ENCODE data around the gene GNL1.
A peak's percentile ranks its signal among the peaks of the same experiment; 100 is the strongest.
"Not testable (repeated sequence)": the region's sequence is repeated elsewhere in the genome, so short reads cannot be mapped to it uniquely, and the experiment has no call there.

Gene GNL1

DNA sequence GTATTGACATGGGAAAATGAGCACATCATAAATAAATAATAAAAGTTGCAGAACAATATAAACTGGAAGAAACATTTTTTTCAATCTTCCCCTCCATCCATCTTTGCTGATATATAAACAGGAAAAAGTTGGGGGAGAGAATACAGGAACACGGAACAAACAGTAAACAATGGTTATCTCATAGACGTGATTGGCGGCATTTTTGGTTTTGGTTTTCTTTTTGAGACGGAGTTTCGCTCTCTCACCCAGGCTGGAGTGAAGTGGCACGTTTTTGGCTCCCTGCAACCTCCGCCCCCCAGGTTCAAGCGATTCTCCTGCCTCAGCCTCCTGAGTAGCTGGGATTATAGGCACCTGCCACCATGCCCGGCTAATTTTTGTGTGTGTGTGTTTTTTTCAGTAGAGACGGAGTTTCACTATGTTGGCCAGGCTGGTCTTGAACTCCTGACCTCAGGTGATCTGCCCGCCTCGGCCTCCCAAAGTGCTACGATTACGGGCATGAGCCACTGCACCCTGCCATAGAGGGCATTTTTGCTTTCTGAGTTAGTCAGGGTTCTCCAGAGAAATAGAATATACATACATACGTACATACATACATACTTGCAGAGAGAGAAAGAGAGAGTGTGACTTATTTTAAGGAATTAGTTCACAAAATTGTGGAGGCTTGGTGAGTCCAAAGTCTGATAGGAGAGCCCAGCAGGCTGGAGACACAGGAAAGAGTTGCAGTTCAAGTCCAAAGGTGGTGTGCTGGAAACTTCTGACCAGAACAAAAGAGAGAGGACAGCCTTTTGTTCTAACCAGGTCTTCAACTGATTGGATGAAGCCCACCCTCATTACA lies 22.6 kb downstream of the GNL1 start:
- no peak for DNase-seq (ENCODE audit: low read depth in 3 of 3)

DNA sequence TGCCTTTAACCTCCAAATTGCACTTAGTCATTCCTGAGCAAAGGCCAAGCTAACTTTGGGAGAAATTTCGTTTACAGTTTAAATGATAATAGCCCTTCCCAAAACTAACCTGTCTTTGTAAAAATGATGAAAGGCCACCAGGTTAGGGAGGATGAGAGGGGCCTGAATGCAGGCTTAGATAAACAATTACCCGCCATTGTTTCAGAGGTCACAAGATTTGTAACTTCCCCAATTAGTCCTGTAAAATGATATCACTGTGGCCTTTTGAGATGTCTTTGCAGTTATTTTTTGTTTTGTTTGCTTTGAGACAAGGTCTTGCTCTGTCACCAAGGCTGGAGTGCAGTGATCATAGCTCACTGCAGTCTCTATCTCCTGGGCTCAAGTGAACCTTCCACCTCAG lies 26.3 kb downstream of the GNL1 start:
- DNase-seq (ENCODE audit: low read depth in 3 of 3): no peak

DNA sequence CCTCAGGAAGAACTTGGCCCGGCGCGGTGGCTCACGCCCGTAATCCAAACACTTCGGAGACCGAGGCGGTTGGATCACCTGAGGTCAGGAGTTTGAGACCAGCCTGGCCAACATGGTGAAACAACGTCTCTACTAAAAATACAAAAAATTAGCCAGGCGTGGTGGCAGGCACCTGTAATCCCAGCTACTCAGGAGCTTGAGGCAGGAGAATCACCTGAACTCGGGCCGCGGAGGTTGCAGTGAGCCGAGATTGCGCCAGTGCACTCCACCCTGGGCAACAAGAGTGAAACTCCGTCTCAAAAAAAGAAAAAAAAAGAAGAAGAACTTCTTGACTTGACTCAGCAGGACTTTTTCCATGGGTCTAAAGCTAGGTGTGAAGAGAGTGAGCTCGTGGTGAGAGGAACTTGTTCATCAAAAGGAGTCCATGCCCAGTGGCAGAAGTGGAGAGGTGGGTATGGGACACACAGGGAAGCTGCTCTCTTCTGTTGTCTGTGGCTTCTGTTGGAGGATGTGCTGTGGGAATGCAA lies 26.9 kb downstream of the GNL1 start:
- DNase-seq (ENCODE audit: low read depth in 3 of 3): peak in 1 of 3 experiments; percentile 27

DNA sequence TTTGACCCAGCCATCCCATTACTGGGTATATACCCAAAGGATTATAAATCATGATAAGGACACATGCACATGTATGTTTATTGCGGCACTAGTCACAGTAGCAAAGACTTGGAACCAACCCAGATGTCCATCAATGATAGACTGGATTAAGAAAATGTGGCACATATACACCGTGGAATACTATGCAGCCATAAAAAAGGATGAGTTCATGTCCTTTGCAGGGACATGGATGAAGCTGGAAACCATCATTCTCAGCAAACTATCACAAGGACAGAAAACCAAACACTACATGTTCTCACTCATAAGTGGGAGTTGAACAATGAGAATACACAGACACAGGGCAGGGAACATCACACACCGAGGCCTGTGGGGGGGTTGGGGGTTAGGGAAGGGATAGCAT lies 29.8 kb downstream of the GNL1 start:
- not testable (repeated sequence) for DNase-seq (ENCODE audit: low read depth in 3 of 3)

DNA sequence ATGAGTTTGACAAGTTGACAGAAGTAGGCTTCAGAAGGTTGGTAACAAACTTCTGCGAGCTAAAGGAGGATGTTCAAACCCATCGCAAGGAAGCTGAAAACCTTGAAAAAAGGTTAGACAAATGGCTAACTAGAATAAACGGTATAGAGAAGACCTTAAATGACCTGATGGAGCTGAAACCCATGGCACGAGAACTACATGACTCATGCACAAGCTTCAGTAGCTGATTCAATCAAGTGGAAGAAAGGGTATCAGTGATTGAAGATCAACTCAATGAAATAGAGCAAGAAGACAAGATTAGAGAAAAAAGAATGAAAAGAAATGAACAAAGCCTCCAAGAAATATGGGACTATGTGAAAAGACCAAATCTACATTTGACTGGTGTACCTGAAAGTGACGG lies 34.3 kb downstream of the GNL1 start:
- DNase-seq (ENCODE audit: low read depth in 3 of 3): not testable (repeated sequence)

DNA sequence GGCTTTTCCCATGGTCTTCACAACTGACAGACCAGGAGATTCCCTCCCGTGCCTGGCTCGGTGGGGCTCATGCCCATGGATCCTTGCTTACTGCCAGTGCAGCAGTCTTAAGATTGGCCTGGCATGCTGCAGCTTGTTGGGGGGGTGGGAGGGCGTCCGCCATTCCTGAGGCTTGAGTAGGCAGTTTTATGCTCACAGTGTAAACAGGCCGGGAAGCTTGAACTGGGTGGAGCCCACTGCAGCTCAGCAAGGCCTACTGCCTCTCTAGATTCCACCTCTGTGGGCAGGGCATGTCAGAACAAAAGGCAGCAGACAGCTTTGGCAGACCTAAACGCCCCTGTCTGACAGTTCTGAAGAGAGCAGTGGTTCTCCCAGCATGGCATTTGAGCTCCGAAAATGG lies 35.2 kb downstream of the GNL1 start:
- DNase-seq (ENCODE audit: low read depth in 3 of 3): not testable (repeated sequence)

DNA sequence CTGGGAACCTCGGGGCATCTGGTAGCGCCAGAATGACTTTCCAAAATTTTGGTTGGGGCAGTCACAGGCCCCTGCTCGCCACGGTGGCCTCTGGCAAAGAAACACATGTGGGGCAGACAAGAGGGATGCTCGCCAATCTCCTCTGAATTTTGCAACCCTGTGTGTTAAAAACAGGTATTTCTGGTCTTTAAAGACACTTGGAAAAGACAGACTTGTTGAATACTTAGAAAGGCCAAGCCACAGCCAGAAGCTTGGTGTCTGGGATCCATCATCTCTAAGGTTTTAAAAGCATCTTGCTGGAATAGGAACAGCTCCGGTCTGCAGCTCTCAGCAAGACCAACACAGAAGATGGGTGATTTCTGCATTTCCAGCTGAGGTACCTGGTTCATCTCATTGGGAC lies 35.8 kb downstream of the GNL1 start:
- no peak for DNase-seq (ENCODE audit: low read depth in 3 of 3)

DNA sequence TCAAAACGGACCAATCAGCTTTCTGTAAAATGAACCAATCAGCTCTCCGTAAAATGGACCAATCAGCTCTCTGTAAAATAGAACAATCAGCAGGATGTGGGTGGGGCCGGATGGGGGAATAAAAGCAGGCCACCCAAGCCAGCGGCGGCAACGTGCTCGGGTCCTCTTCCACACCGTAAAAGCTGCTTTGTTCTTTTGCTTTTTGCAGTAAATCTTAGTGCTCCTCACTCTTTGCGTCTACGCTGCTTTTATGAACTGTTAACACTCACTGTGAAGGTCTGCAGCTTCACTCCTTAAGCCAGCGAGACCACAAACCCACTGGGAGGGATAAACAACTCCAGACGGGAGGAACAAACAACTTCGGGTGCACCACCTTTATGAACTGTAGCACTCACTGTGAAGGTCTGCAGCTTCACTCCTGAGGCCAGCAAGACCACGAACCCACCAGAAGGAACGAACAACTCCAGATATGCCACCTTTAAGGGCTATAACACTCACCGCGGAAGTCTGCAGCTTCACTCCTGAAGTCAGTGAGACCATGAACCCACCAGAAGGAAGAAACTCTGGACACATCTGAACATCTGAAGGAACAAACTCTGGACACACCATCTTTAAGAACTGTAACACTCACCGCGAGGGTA lies 37.7 kb downstream of the GNL1 start:
- not testable (repeated sequence) for DNase-seq (ENCODE audit: low read depth in 3 of 3)

DNA sequence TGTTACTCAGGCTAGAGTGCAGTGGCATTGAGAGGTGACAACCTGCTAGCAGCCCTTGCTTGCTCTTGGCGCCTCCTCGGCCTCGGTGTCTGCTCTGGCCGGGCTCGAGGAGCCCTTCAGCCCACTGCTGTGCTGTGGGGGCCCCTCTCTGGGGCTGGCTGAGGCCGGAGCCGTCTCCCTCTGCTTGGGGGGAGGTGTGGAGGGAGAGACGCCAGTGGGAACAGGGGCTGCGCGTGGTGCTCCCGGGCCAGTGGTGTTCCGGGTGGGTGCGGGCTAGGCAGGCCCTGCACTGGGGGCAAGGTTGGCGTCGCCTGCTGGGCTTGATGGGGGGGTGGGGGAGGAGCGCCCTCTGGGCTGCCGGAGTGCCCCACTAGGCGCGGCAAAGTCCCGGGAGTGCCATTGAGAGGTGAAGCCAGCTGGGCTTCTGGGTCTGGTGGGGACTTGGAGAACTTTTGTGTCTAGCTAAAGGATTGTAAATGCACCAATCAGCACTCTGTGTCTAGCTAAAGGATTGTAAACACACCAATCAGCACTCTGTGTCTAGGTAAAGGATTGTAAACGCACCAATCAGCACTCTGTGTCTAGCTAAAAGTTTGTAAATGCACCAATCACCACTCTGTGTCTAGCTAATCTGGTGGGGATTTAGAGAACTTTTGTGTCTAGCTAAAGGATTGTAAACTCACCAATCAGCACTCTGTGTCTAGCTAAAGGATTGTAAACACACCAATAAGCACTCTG lies 38.4 kb downstream of the GNL1 start:
- not testable (repeated sequence) for DNase-seq (ENCODE audit: low read depth in 3 of 3)

DNA sequence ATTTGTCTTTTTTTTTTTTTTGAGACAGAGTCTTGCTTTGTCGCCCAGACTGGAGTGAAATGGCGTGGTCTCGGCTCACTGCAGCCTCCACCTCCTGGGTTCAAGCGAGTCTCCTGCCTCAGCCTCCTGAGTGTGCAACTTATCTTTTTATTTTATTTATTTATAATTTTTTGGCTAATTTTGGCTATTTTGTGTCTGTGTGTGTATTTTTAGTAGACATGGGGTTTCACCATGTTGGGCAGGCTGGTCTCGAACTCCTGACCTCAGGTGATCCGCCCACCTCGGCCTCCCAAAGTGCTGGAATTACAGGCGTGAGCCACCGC lies 39.6 kb downstream of the GNL1 start:
- DNase-seq (ENCODE audit: low read depth in 3 of 3): not testable (repeated sequence)

DNA sequence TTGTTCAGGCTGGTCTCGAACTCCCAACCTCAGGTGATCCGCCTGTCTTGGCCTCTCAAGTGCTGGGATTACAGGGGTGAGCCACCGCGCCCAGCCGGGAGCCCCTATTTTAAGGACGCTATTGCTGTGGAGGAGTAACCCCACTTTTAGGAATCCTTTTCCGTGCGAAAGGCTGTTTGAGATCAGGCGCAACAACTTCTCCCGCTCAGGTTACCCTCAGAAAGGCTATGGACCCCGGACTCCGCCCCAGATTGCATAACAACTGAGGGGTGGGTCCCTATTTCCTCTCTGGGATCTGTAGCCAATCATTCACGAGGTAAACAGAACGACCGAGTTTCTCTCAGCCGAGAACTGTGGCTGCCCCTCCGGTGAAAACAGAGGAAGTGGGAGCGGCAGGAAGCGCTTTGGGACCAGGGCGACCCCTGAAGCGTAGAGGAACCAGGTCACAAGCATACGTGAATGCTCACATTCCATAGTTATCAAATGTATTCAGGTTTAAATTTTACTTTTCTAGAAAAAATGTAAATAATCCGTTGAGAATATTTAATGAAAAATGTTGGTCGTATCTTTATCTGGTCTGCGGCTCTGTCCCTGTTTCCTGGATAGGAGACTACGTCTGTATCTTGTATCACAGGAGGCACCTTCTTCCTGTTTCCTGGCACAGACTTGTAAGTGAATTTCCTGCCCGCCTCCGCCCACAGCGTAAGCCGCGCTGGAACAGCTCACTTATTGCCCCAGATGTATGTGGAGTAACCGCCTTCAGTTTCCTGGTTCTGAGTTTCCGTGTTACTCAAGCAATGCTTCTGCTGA lies 40.1 kb downstream of the GNL1 start:
- DNase-seq (ENCODE audit: low read depth in 3 of 3): peak in 2 of 3 experiments; percentile 84 to 88

DNA sequence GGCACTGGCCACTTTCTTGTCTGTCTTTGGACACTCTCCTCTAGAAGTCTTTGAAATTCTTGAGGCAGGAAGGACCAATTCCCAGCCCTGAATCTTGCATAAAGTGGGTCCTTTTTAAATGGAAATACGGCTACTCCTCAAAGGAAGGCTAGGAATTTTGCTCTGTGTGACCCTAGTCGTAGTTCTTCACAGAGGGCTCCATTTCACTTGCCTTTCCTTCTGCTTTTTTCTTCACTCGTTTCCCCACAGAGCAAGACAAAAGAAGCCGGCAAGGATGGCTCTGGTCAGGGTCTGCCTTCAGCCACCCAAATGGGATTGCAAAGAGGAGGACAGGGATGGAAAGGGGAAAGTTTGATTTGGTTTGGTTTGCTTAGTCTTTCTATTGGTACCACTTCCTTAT lies 41.2 kb downstream of the GNL1 start:
- no peak for DNase-seq (ENCODE audit: low read depth in 3 of 3)

DNA sequence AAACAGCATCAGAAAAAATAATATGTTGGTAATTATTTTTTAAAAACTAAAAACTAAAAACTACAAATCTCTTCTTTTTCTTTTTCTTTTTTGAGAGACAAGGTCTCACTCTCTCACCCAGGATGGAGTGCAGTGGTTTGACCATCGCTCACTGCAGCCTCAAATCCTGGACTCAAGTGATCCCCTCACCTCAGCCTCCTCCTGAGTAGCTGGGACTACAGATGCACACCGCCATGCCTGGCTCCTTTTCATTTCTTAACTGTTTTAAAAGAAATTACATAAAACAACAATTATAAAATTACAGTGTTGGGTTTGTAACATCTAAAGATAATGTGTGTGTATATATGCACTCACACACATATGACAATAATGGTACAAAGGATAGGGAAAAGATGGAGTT lies 42.8 kb downstream of the GNL1 start:
- no peak for DNase-seq (ENCODE audit: low read depth in 3 of 3)

DNA sequence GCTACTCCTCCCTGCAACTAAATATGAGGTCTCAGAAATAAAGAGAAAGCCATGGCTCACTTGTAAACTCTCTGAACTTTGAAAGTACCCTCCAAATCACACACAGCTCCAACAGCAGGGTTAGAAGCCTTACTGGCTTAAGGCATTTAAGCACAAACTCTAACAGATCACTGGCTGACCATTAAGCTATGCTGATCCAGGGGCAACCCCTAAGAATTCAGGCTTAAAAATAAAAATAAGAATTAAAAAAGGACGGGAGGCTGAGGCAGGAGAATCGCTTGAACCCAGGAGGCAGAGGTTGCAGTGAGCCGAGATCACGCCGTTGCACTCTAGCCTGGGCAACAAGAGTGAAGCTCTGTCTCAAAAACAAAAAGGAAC lies 45.1 kb downstream of the GNL1 start:
- DNase-seq (ENCODE audit: low read depth in 3 of 3): no peak

DNA sequence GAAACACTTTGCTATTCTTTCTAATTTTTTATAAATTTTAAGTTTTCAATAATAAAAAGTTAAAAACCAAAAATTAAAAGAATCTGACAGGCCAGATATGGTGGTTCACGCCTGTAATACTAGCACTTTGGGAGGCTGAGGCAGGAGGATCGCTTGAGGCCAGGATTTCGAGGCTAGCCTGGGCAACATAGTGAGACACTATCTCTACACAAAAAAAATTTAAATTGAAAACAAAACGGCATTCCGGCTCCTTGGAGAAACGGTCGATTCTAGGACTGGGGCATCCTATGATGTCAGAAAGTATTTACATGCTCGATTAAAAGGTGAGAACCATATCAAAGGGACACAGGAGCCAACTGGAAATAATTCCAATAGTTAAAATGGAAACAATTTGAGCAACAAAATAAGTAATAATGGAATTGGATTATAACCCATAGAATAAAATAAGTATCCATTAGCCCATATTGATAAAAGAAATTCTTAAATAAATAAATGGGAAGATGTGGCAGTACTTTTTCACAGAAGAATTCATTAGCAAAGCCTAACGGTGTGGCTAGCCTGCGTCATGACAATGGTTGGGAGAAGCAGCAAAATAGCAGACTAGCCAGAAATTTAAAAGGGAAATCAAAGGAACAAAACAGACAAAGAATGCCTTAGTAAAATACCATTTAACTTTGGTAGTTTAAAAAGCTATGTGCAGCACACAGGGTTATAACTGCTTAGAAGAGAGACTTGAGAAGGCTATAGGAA lies 45.7 kb downstream of the GNL1 start:
- DNase-seq (ENCODE audit: low read depth in 3 of 3): no peak

DNA sequence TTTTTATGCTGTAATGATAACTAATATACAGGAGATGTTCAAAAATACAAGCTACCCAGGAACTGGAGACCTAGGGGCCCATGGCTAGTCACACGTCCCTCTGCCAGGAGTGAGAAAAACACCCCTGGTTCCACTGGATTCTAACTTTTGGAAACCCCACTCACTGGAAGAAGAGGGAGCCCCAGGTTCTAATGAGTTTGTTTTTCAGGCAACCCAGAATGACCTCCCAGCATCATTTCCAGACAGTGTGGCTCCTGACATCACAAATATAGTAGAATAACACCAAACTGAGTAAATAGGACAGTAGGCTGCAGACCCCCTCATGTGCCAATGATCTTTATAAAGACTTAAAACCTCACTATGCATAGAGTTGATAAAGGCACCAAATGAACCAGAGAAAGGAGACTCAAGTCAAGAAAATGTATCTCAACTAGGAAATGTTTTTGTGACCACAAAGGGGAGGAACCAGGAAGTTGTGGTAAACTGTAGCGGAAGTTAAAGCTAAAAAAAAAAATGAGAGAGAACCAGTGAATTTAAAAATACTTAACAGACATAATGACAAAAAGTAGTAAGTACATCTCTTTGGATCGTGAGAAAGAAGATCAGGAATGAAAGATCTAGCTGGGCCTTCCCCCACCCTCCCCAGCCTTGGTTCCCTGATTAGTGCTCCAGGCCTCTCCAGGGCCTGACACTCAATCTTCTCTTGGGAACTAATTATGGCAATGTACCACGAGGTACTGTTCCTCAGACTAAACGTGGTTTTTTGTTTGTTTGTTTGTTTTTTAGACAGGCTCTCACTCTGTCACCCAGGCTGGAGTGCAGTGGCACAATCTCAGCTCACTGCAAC lies 47.2 kb downstream of the GNL1 start:
- no peak for DNase-seq (ENCODE audit: low read depth in 3 of 3)

DNA sequence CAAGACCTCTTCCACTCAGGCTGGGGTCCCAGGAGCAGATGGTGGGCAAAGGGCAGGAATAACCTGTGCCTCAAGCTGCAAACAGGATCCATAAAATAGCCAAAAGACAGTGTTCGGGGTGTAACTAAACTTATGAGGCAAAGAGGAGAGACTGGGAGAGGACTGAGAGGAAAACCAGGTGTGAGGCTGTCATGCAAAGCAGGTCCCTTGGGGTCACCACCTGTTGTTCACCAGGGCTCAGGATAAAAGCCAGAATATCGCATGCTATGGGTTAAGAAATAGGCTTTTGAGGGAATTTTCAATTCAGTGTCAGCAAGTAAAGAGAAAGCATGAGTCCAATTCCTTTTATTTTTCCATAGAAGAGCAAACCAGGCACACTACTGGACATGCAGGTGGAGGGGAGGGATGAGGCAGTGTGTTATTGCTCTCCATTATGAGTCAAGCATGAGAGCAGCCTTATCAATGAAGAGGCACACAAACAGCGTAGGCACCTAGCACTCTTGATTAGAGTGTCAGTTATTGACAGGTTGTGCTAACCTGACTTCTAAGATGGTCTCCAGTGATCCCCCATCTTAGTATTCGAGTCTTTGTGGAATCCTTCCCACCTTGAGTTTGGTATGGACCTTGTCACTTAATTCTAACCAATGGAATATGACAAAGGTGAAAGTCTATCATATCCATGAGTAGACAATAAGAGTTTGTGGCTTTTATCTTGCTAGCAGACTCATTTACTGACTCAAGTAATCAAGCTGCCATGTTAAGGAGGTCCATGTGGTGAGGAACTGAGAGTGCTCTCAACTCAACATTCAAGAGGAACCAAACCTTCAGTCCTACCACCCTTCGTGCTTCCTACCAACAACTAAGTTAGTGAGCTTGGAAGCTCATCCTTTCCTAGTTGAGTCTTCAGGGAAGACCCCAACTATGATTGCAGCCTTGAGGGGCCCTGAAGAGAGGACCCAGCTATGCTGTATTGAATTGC lies 48.2 kb downstream of the GNL1 start:
- no peak for DNase-seq (ENCODE audit: low read depth in 3 of 3)

DNA sequence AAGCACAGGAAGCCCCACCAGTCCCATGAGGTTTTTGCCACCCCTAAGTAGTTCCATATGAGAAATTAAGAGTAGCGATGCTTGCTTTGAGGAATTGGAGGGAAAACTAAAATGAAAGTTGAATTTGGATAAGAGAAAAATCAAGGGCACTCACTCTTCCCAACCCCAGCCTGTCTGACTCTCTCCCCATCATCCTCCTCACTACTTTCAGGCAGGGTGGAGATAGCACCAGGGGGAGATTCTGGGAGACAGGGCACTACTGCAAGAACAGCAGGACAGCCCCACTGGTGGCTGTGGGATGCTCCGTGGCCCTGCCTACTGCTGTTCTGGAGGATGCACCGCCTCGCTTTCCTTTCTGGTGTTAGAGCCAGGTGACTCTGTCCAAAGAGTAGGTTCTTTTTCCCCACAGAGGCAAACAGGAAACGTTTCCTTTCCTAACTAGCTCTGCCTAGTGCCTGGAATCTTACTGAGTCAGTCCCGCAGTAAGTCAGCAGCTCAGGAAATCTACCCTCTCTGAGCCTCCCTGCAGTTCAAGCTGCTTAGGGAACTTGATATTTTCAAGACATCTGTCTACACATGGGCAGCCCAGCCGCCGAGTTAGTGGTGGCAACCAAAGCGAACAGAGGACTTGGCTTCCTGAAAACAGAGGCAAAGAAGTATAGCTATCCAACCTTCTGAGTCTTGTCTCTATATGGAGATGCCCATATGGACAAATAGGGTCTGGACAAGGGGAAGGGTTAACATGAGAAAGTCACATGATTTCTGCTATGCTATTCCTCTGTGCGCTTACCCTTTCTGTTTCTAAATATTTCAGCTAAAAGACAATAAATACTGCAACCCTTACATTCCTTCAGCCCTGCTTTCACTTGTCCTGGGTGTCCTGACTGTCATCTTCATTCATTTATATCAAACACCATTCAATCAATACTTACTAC lies 55.6 kb downstream of the GNL1 start:
- DNase-seq (ENCODE audit: low read depth in 3 of 3): no peak
